Left ventricle myocardium inferior (tissue), 1 donor: Measurements from ENCODE around the gene TCF7L2. TPM values are rescaled to one million over a fixed set of nuclear protein-coding genes. Genes with fewer than 3 reads are reported as not detected.
A peak's percentile ranks its signal among the peaks of the same experiment; 100 is the strongest.

Experiments used
- DNase-seq: peaks from one replicate; pipeline ENCODE4 v3.0.0-alpha.2; 2020
- H3K27ac ChIP-seq: fragments of 200-600 bp; replicated peaks from 2 replicates; pipeline ENCODE4 v1.8.0; 2021
- H3K27me3 ChIP-seq: fragments of 200-600 bp; 2 replicates; pipeline ENCODE4 v1.8.0; 2021; ENCODE audit warnings: low read depth
- H3K36me3 ChIP-seq: fragments of 200-600 bp; 2 replicates; pipeline ENCODE4 v1.8.0; 2021
- H3K4me1 ChIP-seq: fragments of 200-600 bp; 2 replicates; pipeline ENCODE4 v1.8.0; 2021
- H3K4me3 ChIP-seq: fragments of 200-600 bp; 2 replicates; pipeline ENCODE4 v1.8.0; 2021; ENCODE audit warnings: mild to moderate bottlenecking, moderate library complexity
- H3K9me3 ChIP-seq: fragments of 200-600 bp; replicated peaks from 2 replicates; pipeline ENCODE4 v1.8.0; 2021
- intact Hi-C: fragments of 100-400 bp; cut with micrococcal nuclease; formaldehyde crosslinking; loops from one replicate; pipeline ENCODE4 v1.11.0; 2022
- total RNA-seq: library from RNA; stranded (reverse); fragmentation: NEBNext Ultra II Directional; extraction: Animal tissue kit (Norgen Biotek cat#: 25700); gene quantifications from one replicate; pipeline ENCODE4 v1.2.1, GENCODE V29; 2021
- TF ChIP-seq, protein P1 (sequence below): fragments of 200-600 bp; IDR thresholded peaks from 2 replicates; pipeline ENCODE4 v1.8.0; 2021; ENCODE audit warnings: antibody characterized with exemption, mild to moderate bottlenecking, borderline replicate concordance
- donor health status: DM: no; HTN: yes; CAD: no; lungs with severe emphysema.

The TCF7L2 gene
- total RNA-seq, 1 donor from 2014 or later, result 8.9 TPM

DNA sequence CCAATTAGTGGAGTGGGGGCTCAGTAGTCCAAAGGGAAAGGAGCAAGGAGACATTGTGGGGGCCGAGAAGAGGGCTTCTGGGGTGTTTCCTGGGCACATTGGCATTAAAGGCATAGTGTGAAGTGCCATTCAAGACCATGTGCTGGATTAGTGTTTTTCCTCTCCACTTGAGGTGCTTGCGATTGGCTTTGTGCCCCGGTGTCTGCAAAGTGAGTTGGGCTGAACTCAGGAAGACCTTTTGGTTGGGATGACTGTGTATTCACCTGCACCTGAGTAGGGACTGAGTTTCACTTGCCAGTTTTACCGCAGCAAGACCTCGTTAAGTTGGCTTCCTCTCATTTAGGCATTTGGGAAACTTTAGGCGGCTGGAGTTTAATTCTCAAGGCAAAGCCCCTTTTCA lies 73.0 kb downstream of the TCF7L2 start:
- intact Hi-C loops, result no loop called here
- peaks cover 78% of the 10 kb centered on the region for H3K4me1 ChIP-seq

DNA sequence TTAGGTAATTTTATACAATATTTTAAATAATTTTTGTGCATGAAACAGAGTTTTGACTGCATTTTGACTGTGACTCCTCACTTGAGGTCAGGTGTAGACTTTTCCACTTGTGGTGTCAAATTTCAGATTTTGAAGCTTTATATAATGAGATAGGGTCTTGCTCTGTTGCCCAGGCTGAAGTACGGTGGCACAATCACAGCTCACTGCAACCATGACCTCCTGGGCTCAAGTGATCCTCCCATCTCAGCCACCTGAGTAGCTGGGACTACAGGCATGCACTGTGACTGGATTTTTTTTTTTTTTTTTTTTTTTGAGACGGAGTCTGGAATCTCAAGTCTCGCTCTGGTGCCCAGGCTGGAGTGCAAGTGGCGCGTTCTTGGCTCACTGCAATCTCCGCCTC lies 74.9 kb downstream of the TCF7L2 start:
- TF ChIP-seq, protein P1, sequence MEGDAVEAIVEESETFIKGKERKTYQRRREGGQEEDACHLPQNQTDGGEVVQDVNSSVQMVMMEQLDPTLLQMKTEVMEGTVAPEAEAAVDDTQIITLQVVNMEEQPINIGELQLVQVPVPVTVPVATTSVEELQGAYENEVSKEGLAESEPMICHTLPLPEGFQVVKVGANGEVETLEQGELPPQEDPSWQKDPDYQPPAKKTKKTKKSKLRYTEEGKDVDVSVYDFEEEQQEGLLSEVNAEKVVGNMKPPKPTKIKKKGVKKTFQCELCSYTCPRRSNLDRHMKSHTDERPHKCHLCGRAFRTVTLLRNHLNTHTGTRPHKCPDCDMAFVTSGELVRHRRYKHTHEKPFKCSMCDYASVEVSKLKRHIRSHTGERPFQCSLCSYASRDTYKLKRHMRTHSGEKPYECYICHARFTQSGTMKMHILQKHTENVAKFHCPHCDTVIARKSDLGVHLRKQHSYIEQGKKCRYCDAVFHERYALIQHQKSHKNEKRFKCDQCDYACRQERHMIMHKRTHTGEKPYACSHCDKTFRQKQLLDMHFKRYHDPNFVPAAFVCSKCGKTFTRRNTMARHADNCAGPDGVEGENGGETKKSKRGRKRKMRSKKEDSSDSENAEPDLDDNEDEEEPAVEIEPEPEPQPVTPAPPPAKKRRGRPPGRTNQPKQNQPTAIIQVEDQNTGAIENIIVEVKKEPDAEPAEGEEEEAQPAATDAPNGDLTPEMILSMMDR, result no peak
- H3K27ac ChIP-seq, result no peak overlapping the region
- H3K27me3 ChIP-seq, result no peaks in the 10 kb centered on the region
- no peaks in the 10 kb centered on the region for H3K9me3 ChIP-seq
- no peak overlapping the region for H3K4me3 ChIP-seq
- H3K36me3 ChIP-seq, result no peaks in the 10 kb centered on the region
- no peak for DNase-seq
- peaks cover 77% of the 10 kb centered on the region for H3K4me1 ChIP-seq
- intact Hi-C loops, result no loop called here

More for the DNA sequence above, 73.0 kb downstream of the TCF7L2 start:
- H3K36me3 ChIP-seq, result no peaks in the 10 kb centered on the region
- no peaks in the 10 kb centered on the region for H3K27me3 ChIP-seq
- TF ChIP-seq, protein P1, result no peak
- no peak for DNase-seq
- no peaks in the 10 kb centered on the region for H3K9me3 ChIP-seq
- H3K27ac ChIP-seq, result no peak overlapping the region
- H3K4me3 ChIP-seq, result no peak overlapping the region

DNA sequence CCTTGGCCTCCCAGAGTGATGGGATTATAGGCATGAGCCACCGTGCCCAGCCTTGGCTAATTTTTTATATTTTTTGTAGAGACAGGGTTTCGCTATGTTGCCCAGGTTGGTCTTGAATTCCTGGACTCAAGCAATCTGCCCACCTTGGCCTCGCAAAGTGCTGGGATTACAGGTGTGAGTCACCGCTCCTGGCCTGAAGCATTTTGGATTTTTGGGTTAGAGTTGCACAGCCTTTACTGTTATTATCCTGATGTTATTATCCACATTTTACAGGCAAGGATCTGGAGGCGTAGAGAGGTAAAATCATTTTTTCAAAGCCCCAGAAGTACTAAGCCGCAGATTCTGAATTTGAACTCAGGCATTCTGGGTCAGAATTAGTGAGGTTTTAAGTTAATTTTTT lies 75.4 kb downstream of the TCF7L2 start:
- no peak overlapping the region for H3K4me3 ChIP-seq
- no peak for DNase-seq
- no peaks in the 10 kb centered on the region for H3K9me3 ChIP-seq
- intact Hi-C loops, result no loop called here
- no peaks in the 10 kb centered on the region for H3K27me3 ChIP-seq
- TF ChIP-seq, protein P1, result no peak
- no peak overlapping the region for H3K27ac ChIP-seq
- H3K36me3 ChIP-seq, result no peaks in the 10 kb centered on the region
- H3K4me1 ChIP-seq, result peaks cover 77% of the 10 kb centered on the region

DNA sequence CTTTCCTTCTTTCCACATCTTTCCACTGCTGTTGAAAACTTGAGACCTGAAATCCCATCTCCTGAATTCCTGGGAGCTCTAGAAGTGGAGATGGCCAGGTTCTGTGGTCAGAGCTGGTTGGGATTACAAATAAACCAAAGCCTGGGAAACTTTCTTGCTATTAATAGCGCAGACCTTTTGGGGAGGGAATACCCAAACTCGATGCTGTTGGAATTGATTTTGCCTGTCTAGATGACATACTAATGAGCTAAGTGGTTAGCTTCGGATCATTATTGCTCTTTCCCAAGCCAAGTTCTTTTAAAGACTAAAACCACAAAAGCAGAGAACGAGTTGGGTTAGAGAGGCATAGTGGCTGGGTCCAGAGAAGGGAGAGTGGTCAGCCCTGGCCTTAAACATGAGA lies 76.6 kb downstream of the TCF7L2 start:
- no peak for DNase-seq
- Histone ChIP-seq H3K36me3 (no peaks in the 10 kb centered on the region), H3K4me3 (no peak overlapping the region), H3K9me3 (no peaks in the 10 kb centered on the region), H3K4me1 (peaks cover 71% of the 10 kb centered on the region), H3K27me3 (no peaks in the 10 kb centered on the region), H3K27ac (peak overlapping the region; percentile 81)
- intact Hi-C loops, result no loop called here
- TF ChIP-seq, protein P1, result no peak

DNA sequence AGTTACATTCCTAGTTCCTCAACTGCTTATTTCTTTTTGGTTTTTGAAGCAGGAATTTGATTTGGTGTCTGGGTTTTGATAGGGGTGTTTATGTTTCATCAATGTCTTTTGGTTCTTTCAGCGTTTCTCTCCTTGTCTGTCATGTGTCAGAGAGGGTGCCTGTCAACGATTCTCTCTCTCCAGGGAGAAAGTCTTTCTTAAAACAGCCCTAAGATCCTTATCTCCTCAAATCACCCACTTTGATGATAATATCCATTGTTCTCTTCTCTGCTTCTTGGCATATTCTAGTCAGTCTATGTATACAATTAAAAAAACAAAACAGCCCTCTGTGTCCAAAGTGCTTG lies 77.2 kb downstream of the TCF7L2 start:
- Histone ChIP-seq H3K27ac (peak overlapping the region; percentile 81), H3K4me1 (peaks cover 66% of the 10 kb centered on the region), H3K27me3 (no peaks in the 10 kb centered on the region), H3K36me3 (no peaks in the 10 kb centered on the region), H3K9me3 (no peaks in the 10 kb centered on the region), H3K4me3 (no peak overlapping the region)
- intact Hi-C loops, result no loop called here
- TF ChIP-seq, protein P1, result no peak
- no peak for DNase-seq
